Keratinocyte (primary cell): ENCODE measurements around the gene HELZ2. TPM values are rescaled to one million over a fixed set of nuclear protein-coding genes. Genes with fewer than 3 reads are reported as not detected.

Source experiments
- DNase-seq: peaks from one replicate; pipeline ENCODE4 v3.0.0-alpha.2; 2011; ENCODE audit warnings: low read depth, missing footprints, low spot score
- FAIRE-seq: peaks from 2 replicates; lab custom pipeline; 2011; peaks lifted over from hg19 to GRCh38; lab: Jason Lieb, UNC
- H2AFZ ChIP-seq: 2 replicates; pipeline ENCODE4 v1.6.0; 2012; ENCODE audit warnings: low read length, control low read depth, inconsistent platforms; ENCODE audit not compliant: control insufficient read depth
- H3K27ac ChIP-seq: 2 replicates; pipeline ENCODE4 v1.5.1; 2011; ENCODE audit warnings: low read length; ENCODE audit not compliant: control insufficient read depth, insufficient read depth
- H3K27me3 ChIP-seq: 3 replicates; pipeline ENCODE4 v1.6.0; 2011; ENCODE audit warnings: low read length; ENCODE audit not compliant: control insufficient read depth, insufficient read depth; ENCODE audit errors: extremely low read depth
- H3K36me3 ChIP-seq, 2 experiments: 2 replicates in 1 of 2; 3 replicates in 1 of 2; pipeline ENCODE4 v1.5.1; 2011; ENCODE audit warnings: low read length in 2 of 2, mild to moderate bottlenecking in 1 of 2; ENCODE audit not compliant: control insufficient read depth in 2 of 2, insufficient read depth in 2 of 2; ENCODE audit errors: extremely low read depth in 1 of 2
- H3K4me1 ChIP-seq: 3 replicates; pipeline ENCODE4 v1.5.1; 2011; ENCODE audit warnings: low read length; ENCODE audit not compliant: control insufficient read depth, insufficient read depth; ENCODE audit errors: extremely low read depth
- H3K4me2 ChIP-seq: 3 replicates; pipeline ENCODE4 v1.6.0; 2011; ENCODE audit warnings: low read depth, low read length; ENCODE audit not compliant: control insufficient read depth, insufficient read depth; ENCODE audit errors: extremely low read depth
- H3K4me3 ChIP-seq, 3 experiments: fragments of 200-600 bp in 1 of 3; sonication (generic) in 1 of 3; 2 replicates in 2 of 3; 3 replicates in 1 of 3; pipeline ENCODE4 v1.5.1; 2011 to 2016; ENCODE audit warnings: low read length in 3 of 3, mild to moderate bottlenecking in 3 of 3, control low read depth in 2 of 3, inconsistent platforms in 1 of 3, low read depth in 1 of 3, mixed read lengths in 1 of 3, mixed run types in 1 of 3, moderate library complexity in 1 of 3; ENCODE audit not compliant: control insufficient read depth in 2 of 3, insufficient read depth in 2 of 3; ENCODE audit errors: extremely low read depth in 1 of 3
- H3K79me2 ChIP-seq: 2 replicates; pipeline ENCODE4 v1.6.0; 2012; ENCODE audit warnings: low read length; ENCODE audit not compliant: control insufficient read depth, insufficient read depth
- H3K9ac ChIP-seq: 3 replicates; pipeline ENCODE4 v1.6.0; 2011; ENCODE audit warnings: low read length; ENCODE audit not compliant: control insufficient read depth, insufficient read depth; ENCODE audit errors: extremely low read depth
- H3K9me1 ChIP-seq: 3 replicates; pipeline ENCODE4 v1.6.0; 2011; ENCODE audit warnings: low read length; ENCODE audit not compliant: control insufficient read depth, insufficient read depth; ENCODE audit errors: extremely low read depth
- H3K9me3 ChIP-seq: 2 replicates; pipeline ENCODE4 v1.5.1; 2012; ENCODE audit warnings: low read depth, low read length; ENCODE audit not compliant: control insufficient read depth
- H4K20me1 ChIP-seq: 3 replicates; pipeline ENCODE4 v1.6.0; 2011; ENCODE audit warnings: low read length; ENCODE audit not compliant: control insufficient read depth, insufficient read depth; ENCODE audit errors: extremely low read depth
- EZH2 ChIP-seq: IDR thresholded peaks from one replicate; pipeline ENCODE4 v1.6.1; 2012; ENCODE audit warnings: inconsistent platforms, mild to moderate bottlenecking, low read length, moderate library complexity
- dilution Hi-C: fragments of 300-500 bp; cut with MboI; formaldehyde crosslinking; loops from one replicate; pipeline ENCODE4 v1.7.0; 2020; ENCODE audit warnings: low sequenced_read_pairs; ENCODE audit not compliant: extremely low pct_ligation_motif_present
- polyA plus RNA-seq, 5 experiments: library from polyadenylated mRNA; depleted of rRNA in 3 of 5; stranded (reverse) in 3 of 5; stranded (forward) in 1 of 5; unstranded in 1 of 5; fragments of >200 nt; gene quantifications; 1 replicate in 1 of 5; 2 replicates in 3 of 5; 3 replicates in 1 of 5; pipeline versions ENCODE4 v1.2.1 to v1.2.3, GENCODE V29; 2011 to 2012; ENCODE audit warnings: missing spikeins in 2 of 5, low read depth in 1 of 5, low replicate concordance in 1 of 5
- TF ChIP-seq, protein P1 (sequence below), 3 experiments: IDR thresholded peaks in 1 of 3; conservative IDR thresholded peaks in 1 of 3; optimal IDR thresholded peaks in 1 of 3; 2 replicates in 2 of 3; 3 replicates in 1 of 3; pipeline versions ENCODE3 to v1.5.1; 2011; ENCODE audit warnings: low read length in 3 of 3, mild to moderate bottlenecking in 3 of 3, moderate library complexity in 2 of 3, control low read depth in 1 of 3, inconsistent platforms in 1 of 3; ENCODE audit not compliant: insufficient read depth in 2 of 3; ENCODE audit errors: extremely low read depth in 1 of 3

Gene HELZ2
- polyA plus RNA-seq, 1 donor (not counting 4 experiments of a cell fraction or from before 2014, with no cell fraction given): 14.8 TPM

DNA sequence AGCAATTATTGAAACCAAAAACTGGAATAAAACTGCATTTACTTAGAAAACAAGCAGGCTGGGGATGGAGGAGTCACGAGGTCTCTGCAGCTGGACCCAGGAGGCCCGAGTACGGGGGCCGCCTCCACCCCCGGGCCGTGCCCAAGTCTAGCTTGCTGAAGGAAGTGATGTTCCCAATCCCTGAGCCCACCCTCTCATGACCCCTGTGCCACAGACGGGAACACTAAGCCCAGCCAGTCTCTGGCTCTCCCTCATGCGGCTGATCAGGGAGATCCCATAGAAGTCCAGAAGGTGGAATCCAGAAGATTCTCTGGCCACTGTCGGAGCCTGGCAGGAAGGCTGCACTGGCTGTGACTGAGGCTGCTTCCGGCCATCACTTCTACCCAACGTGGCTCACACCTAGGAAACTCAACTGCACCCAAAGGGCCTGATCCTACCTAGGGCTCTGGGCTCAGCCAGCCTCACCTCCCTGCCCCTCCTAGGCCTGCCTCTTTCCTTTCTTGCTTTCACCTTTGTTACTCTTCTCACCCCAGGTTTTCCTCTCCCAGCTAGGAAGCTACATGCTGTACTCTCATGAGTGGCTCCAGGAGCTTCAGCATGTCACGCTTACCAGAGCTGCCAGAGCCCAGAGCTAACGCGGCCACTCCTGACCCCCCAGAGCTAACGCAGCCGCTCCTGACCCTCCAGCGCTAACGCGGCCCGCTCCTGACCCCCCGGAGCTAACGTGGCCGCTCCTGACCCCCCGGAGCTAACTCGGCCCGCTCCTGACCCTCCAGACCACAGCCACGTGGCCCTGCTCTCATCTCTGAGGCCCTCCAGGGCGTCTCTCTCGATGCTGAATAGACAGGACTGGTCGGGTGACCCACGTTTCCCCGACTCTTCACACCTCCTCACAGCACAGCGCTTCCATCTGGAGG, 24.7 kb upstream of the HELZ2 start:
- Histone ChIP-seq H4K20me1 (no peaks in the 10 kb centered on the region), H3K36me3 (peaks cover 19 to 21% of the 10 kb centered on the region in 2 experiments), H3K9me3 (no peaks in the 10 kb centered on the region), H3K4me1 (no peaks in the 10 kb centered on the region), H3K4me3 (no peak overlapping the region), H3K27ac (no peak overlapping the region), H3K27me3 (no peaks in the 10 kb centered on the region), H3K4me2 (no peak overlapping the region), H3K79me2 (no peaks in the 10 kb centered on the region), H2AFZ (no peak overlapping the region), H3K9me1 (no peaks in the 10 kb centered on the region), H3K9ac (no peak overlapping the region)
- no peak for TF ChIP-seq EZH2
- TF ChIP-seq, protein P1, sequence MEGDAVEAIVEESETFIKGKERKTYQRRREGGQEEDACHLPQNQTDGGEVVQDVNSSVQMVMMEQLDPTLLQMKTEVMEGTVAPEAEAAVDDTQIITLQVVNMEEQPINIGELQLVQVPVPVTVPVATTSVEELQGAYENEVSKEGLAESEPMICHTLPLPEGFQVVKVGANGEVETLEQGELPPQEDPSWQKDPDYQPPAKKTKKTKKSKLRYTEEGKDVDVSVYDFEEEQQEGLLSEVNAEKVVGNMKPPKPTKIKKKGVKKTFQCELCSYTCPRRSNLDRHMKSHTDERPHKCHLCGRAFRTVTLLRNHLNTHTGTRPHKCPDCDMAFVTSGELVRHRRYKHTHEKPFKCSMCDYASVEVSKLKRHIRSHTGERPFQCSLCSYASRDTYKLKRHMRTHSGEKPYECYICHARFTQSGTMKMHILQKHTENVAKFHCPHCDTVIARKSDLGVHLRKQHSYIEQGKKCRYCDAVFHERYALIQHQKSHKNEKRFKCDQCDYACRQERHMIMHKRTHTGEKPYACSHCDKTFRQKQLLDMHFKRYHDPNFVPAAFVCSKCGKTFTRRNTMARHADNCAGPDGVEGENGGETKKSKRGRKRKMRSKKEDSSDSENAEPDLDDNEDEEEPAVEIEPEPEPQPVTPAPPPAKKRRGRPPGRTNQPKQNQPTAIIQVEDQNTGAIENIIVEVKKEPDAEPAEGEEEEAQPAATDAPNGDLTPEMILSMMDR (optimal IDR thresholded peaks at IDR 0.05 in 1 of 3, IDR thresholded peaks at IDR 0.05 in 1 of 3, conservative IDR thresholded peaks at IDR 0.05 in 1 of 3; ENCODE audit: extremely low read depth in 1 of 3, insufficient read depth in 2 of 3, low read length in 3 of 3): no peak
- DNase-seq: no peak
- dilution Hi-C loops: no loop called here
- FAIRE-seq: no peak

DNA sequence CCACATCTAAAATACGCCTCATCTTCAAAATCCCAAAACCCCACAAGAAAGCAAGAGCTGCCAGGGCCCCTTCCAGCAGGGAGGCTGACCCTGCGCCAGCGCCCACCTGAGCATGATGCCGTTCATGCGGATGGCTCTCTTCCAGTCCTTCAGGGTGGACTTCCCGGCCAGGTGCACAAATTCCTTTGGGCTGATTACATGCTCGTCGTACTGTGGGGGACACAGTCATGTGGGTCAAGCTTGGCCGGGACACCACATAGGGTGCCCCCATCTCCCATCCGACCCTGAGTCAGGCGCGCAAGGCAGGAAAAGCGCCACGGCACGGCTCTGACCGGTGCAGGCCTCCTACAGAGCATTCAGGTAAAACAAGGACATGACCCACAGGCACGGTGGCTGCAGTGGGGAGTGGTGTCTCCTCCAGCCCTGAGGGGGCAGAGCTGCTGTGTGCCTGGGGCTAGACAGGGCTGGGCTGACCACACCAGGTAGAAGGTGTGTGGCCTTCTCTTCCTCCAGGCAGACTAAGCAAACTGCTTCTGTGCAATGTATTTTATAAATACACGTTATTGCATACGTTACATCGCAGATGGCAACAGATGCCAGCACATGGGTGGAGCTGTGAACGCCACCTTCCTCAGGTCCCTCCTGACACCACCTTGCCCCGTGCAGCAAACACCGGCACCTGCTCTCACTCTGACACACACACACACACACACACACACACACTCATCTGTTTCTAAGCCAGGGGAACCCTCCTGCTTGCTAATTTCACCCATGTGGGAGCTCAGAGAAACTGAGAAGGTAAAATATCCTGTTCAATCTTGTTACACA, 23.8 kb upstream of the HELZ2 start:
- dilution Hi-C loops: no loop called here
- no peak overlapping the region for H3K4me3 ChIP-seq
- no peaks in the 10 kb centered on the region for H3K27me3 ChIP-seq
- no peaks in the 10 kb centered on the region for H3K9me1 ChIP-seq
- no peaks in the 10 kb centered on the region for H3K9me3 ChIP-seq
- no peak overlapping the region for H2AFZ ChIP-seq
- H3K36me3 ChIP-seq: peaks cover 18 to 22% of the 10 kb centered on the region in 2 experiments
- H3K4me1 ChIP-seq: no peaks in the 10 kb centered on the region
- no peak for FAIRE-seq
- TF ChIP-seq EZH2: no peak
- H4K20me1 ChIP-seq: no peaks in the 10 kb centered on the region
- DNase-seq: no peak
- H3K9ac ChIP-seq: no peak overlapping the region
- H3K79me2 ChIP-seq: no peaks in the 10 kb centered on the region
- no peak overlapping the region for H3K4me2 ChIP-seq
- no peak overlapping the region for H3K27ac ChIP-seq
